GM21576 (cell line): Measurements from ENCODE around the gene MUC5AC.
"Not testable (repeated sequence)": the region's sequence is repeated elsewhere in the genome, so short reads cannot be mapped to it uniquely, and the experiment has no call there.

ENCODE experiments used
- ATAC-seq: cut with Tn5 transposase; IDR thresholded peaks from one replicate; pipeline ENCODE4 v1.9.1; 2021; ENCODE audit warnings: mild to moderate bottlenecking, moderate library complexity; ENCODE audit not compliant: unreplicated experiment

The MUC5AC gene

DNA sequence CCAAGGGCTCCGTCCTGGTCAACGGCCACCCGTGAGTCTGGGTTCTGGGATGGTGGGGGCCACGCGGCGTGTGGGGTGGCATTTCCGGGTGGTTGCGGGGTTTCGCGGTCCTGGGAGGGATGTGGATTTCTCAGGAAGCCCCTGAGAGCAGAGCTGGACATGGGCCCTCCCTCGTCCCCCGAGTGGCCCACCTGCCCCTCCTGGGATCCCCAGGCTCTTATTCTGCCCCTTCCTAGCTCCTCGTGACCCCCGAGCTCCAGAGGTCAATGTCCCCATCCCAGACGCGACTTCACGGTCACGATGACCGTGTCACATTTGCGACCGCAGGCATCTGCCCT is 4.4 kb downstream of the MUC5AC start:
- no peak for ATAC-seq

GRCh38 chr11:1162491-1163311 is 4.9 kb downstream of the MUC5AC start:
- ATAC-seq: no peak

DNA sequence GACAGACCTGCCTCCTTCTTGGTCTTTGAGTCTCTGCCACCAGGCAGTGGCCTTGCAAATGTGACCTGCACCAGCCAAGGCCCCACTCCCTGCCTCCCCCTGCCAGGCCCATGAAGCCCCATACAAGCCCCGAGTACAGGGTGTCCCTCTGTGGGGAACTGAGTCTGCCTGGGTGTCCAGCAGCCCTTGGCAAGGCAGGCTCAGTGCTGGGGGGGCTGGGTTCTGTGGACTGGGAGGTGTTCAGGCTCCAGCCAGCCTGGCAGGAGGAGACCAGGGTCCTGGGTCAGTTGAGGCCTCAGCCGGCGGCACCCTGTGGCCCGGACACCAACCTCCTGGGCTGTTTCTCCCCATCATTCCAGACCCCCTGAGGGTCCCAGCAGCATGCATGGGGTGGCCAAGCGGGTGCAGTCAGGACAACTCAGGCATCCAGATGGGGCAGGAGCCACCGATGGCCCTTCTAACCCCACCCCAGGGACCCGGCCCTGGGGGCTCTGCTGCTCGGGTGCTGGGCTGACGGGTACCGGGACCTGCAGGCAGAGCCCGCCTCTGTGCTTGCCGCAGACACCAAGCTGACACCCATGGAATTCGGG is 5.7 kb downstream of the MUC5AC start:
- no peak for ATAC-seq

- ATAC-seq: no peak
These were observed 6.4 kb downstream of the MUC5AC start for GRCh38 chr11:1163911-1164735.

DNA sequence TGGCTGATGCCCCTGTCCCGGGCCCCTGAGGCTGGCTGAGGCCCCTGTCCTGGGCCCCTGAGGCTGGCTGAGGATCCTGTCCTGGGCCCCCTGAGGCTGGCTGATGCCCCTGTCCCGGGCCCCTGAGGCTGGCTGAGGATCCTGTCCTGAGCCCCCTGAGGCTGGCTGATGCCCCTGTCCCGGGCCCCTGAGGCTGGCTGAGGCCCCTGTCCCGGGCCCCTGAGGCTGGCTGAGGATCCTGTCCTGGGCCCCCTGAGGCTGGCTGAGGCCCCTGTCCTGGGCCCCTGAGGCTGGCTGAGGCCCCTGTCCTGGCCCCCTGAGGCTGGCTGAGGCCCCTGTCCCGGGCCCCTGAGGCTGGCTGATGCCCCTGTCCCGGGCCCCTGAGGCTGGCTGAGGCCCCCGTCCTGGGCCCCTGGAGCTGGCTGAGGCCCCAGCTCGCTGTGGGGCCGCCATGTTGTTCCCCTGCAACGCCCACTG is 7.1 kb downstream of the MUC5AC start:
- ATAC-seq: not testable (repeated sequence)

DNA sequence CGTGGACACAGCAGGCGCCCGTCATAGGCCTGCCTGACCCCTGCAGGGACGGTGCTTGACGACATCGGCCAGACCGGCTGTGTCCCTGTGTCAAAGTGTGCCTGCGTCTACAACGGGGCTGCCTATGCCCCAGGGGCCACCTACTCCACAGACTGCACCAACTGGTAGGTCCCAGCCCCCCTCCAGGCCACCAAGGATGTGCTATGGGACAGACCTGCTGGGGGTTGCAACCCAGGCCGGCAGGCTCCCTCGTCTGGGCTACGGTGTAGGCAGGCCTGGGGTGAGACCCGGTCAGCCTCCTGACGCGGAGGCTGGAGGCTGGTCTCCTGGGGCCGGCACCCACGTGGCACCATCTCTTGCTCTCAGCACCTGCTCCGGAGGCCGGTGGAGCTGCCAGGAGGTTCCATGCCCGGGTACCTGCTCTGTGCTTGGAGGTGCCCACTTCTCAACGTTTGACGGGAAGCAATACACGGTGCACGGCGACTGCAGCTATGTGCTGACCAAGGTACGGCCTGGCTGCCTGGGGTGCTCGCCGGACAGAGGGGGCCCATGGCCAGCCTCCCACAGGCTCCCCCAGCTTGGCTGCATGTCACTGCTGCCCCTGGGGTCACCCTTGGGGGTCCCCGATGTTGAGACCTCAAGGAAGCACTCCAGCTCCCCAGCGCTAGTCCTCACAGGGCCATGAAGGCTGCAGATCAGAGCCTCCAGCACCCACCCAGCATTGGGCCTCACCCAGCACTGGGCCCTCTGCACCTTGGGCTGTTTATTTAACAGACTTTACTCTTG is 7.7 kb downstream of the MUC5AC start:
- no peak for ATAC-seq

GRCh38 chr11:1167256-1167655 is 9.5 kb downstream of the MUC5AC start:
- no peak for ATAC-seq

DNA sequence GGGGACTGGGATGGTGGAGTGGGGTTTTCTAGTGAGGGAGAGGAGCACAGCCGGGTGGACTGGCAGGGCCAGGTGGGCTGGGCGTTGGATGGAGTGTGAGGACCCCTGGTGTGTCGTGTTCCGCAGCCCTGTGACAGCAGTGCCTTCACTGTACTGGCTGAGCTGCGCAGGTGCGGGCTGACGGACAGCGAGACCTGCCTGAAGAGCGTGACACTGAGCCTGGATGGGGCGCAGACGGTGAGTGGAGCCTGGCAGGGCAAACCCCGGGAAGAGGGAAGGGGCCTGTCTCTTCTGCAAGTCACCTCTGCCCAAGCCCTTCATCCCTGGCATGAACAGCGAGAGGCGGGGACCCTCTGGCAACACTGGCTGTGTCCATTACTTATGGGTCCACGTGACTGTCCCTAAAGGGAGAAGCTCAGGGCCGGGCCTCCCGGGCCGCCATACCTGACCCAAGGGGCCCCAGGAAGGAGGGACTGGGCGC is 10.0 kb downstream of the MUC5AC start:
- ATAC-seq: no peak

DNA sequence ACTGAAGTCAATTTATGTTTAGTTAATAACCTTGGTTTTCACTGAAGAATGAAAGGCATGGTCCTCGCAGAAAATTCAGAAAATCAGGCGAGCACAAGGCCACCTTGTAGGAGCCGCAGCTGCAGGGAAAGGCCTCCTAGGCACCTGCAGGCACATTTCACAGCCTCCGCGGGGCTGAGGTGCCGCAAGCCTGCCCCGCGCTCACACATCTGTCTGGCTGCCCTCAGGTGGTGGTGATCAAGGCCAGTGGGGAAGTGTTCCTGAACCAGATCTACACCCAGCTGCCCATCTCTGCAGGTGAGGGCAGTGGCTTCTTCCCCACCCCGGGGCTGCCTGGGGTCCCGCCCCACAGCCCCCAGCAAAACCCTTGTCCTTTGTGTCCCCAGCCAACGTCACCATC is 10.5 kb downstream of the MUC5AC start:
- no peak for ATAC-seq

GRCh38 chr11:1168721-1169161 is 11.0 kb downstream of the MUC5AC start:
- ATAC-seq: no peak

GRCh38 chr11:1171223-1171984 is 13.7 kb downstream of the MUC5AC start:
- ATAC-seq: no peak

DNA sequence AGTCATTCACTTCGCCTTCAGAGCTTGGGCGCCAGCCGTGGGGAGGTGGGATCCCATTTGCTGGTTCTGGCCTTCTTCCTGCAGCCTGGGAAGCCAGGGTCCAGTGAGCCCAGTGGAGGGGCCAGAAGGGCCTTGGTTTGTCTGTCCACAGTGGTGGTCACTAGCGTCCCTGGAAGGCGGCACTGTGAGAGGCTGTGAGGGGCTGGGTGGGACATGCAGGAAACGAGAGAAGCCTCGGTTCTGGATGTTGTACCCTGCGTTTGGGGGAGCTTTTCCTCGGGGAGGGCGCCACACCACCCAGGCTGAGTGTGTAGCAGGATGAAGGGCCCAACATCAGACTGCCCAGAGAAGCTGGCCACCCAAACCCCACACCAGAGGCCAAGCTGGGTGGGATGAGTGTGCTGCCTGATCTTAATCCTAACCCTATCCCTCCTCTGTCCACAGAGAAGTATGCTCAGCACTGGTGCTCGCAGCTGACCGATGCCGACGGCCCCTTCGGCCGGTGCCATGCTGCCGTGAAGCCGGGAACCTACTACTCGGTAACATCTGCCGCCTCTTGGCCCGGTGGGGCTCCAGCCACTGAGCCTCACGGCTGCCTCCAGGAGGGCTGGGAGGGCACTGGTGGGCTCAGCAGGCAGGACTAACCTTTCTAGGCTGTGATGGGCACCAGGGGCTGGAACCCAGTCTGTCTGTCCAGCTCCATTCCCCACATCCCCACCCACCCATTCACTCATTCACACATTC is 14.4 kb downstream of the MUC5AC start:
- ATAC-seq: no peak

DNA sequence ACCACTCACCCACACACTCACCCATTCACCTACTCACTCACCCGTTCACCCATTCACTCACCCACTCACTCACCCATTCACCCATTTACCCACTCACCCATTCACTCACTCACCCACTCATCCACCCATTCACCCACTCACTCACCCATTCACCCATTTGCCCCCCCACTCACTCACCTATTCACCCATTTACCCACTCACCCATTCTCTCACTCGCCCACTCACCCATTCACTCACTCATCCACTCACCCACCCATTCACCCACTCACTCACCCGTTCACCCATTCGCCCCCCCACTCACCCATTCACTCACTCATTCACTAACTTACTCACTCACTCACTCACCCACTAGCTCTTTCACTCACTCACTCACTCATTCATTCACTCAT is 15.0 kb downstream of the MUC5AC start:
- no peak for ATAC-seq

DNA sequence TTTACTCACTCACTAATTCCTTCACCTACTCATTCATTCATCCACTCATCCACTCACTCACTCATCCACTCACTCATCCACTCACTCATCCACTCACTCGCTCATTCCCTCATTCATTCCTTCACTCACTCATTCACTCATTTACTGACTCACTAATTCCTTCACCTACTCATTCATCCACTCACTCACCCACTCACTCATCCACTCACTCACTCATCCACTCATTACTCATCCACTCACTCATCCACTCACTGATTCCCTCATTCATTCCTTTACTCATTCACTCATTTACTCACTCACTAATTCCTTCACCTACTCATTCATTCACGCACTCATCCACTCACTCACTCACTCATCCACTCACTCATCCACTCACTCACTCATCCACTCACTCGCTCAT is 15.6 kb downstream of the MUC5AC start:
- ATAC-seq: not testable (repeated sequence)

DNA sequence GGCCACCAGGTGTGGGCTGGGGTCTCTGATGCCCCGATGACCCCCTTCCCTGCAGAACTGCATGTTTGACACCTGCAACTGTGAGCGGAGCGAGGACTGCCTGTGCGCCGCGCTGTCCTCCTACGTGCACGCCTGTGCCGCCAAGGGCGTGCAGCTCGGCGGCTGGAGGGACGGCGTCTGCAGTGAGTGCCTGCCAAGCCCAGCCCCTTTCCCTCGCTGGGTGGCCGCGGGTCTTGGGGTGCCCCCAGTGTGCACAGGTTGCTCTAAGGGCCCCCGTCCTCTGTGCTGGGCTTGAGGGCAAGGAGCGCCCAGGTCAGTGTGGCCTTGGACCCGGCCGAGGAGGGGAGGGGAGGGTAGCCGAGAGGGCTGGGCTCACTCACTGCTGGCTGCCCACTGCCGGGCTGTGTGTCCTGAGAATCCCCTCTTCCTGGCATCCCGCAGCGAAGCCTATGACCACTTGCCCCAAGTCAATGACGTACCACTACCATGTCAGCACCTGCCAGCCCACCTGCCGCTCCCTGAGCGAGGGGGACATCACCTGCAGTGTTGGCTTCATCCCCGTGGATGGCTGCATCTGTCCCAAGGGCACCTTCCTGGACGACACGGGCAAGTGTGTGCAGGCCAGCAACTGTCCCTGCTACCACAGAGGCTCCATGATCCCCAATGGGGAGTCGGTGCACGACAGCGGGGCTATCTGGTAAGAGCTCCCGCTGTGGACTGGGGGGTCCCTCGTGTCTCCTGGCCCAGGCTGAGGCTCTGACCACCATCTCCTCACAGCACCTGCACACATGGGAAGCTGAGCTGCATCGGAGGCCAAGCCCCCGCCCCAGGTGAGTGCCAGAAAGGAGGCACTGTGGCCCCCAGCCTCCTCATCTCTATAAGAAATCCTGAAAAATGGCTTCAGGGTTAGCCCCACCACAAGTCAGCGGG is 17.0 kb downstream of the MUC5AC start:
- no peak for ATAC-seq

GRCh38 chr11:1175461-1176223 is 17.9 kb downstream of the MUC5AC start:
- no peak for ATAC-seq

DNA sequence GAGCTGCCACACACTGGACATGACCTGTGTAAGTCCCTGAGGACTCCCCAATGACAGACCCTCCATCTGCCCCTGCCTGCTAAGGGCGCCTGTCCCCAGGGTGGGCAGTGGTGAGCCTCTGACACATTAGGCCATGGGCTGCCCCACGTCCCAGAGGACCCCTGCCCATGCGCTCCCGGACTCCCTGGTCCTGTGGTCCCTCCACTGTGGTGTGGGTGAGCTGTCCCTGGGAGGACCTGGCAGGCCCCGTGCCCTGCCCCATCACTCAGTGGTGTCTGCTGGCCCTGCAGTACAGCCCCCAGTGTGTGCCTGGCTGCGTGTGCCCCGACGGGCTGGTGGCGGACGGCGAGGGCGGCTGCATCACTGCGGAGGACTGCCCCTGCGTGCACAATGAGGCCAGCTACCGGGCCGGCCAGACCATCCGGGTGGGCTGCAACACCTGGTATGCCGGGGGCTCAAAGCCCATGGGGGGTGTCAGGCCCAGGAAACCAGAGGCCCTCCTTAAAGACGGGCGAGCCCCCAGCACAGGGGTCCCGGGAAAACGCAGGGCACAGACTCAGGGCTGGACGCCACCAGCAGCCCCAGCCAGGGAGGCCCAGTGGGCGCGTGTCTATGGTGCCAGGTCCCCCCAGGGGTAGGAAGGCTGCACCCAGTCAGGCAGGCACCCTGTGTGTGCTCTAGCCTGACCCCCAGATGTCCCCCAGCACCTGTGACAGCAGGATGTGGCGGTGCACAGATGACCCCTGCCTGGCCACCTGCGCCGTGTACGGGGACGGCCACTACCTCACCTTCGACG is 18.7 kb downstream of the MUC5AC start:
- ATAC-seq: no peak
